NCI-H2196 treated with DMSO at 0.1 percent for 48 hours (cell line): Measurements from ENCODE around the gene CCL8.

ENCODE experiments used
- DNase-seq: peaks from one replicate; lab custom pipeline; 2025; ENCODE audit not compliant: unreplicated experiment; lab: John Stamatoyannopoulos, UW

Gene CCL8

DNA sequence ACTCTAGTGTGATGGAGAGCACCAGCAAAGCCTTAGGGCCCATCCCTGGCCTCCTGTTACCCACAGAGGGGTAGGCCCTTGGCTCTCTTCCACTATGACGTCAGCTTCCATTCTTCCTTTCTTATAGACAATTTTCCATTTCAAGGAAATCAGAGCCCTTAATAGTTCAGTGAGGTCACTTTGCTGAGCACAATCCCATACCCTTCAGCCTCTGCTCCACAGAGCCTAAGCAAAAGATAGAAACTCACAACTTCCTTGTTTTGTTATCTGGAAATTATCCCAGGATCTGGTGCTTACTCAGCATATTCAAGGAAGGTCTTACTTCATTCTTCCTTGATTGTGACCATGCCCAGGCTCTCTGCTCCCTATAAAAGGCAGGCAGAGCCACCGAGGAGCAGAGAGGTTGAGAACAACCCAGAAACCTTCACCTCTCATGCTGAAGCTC, at the start of gene CCL8:
CCL8 (plus strand) TSS at position 397 of the 445 bp plus-strand sequence. CDS start 67 bp downstream, outside the sequence.
- DNase-seq = no peak

DNA sequence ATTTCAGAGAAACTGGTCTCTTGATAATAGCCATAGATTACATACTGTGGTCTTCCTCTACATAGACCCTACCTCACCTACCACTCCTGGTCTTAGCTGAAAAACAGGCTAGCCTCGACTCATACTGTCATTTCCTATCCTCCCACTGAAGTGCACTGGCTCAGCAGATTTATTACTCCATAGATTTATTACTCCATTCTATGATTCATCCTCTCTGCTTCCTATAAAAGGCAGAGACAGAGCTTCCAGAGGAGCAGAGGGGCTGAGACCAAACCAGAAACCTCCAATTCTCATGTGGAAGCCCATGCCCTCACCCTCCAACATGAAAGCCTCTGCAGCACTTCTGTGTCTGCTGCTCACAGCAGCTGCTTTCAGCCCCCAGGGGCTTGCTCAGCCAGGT, 49.3 kb upstream of the CCL8 start, which contains the start of gene CCL7:
CCL7 (plus strand) TSS at position 253 of the 400 bp plus-strand sequence; CDS start at position 323, 70 bp downstream.
- DNase-seq = no peak

DNA sequence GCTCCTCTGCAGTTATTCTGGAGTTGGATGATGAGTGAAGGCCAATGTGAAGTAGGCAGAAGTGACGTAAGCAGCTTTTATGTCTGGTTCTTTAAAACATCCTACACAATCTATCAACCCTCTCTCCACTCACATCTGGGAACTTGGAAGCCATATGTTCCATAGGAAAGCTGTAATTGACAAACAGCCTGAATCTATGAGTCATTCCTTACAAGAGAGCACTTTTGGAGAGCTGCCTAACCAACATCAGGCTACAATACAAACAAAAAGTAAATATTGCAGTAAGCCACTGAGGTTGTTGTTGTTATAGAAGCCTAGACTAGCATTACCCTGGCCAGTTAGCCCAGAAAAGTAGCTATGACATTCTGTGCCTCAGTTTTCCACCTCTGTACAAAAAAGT, 43.4 kb upstream of the CCL8 start:
- DNase-seq = no peak

DNA sequence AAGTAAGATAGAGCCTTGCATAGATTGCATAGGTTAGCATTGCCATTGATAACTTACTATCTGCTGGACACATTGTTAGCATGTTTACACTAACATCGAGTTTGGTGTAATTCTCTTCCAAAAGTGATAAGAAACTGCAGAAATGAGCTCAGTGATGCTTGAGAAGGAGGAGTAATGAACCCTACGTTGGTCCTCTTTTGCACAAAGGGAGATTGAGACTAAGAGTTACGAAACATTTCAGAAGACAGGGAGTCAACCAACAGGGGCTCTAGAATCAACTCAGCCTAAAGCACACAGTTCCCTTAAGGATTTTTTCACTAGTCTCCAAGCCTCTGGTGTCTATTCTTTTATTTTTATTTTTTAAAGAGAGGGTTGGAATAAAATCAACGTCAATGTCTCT, 42.4 kb upstream of the CCL8 start:
- DNase-seq = no peak

DNA sequence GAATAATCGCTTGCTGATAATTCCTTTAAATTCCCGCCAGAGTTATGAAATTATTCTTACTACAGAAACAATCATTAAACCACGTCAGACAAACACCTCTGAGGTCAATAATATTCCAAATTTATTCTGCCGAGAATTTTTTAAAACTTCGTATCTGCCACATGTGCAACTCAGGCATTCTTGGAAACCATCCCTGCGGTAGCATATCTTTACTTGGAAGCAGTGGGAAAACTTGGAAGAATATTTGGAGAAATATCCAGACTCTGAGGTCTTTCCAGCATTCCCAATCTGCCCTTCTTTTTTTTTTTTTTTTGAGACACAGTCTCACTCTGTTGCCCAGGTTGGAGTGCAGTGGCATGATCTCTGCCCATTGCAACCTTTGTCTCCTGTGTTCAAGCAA, 35.7 kb upstream of the CCL8 start:
- DNase-seq = no peak

DNA sequence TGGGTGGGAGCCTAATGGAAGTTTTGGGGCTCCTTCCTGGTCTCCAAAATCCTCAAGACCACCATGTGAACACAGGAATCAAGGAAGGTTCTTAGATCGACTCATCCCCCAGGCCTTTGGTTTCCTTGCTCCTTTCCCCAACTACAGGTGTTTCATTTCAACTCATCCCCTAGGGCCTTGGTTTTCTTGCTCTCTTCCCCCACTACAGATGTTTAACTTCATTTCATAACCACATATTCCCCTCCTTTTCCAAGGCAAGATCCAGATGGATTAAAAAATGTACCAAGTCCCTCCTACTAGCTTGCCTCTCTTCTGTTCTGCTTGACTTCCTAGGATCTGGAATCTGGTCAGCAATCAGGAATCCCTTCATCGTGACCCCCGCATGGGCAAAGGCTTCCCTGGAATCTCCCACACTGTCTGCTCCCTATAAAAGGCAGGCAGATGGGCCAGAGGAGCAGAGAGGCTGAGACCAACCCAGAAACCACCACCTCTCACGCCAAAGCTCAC, 33.9 kb upstream of the CCL8 start, which contains the start of gene CCL11:
CCL11 (plus strand) TSS at position 457 of the 507 bp plus-strand sequence. CDS start 67 bp downstream, outside the sequence.
- no peak for DNase-seq

DNA sequence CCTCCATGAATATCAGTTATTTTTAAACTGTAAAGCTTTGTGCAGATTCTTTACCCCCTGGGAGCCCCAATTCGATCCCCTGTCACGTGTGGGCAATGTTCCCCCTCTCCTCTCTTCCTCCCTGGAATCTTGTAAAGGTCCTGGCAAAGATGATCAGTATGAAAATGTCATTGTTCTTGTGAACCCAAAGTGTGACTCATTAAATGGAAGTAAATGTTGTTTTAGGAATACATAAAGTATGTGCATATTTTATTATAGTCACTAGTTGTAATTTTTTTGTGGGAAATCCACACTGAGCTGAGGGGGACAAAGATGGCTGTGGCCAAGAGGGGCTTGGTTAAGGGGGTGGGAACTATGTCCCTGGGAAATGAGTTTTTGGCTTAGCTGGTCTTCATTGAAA, 31.4 kb upstream of the CCL8 start:
- no peak for DNase-seq

DNA sequence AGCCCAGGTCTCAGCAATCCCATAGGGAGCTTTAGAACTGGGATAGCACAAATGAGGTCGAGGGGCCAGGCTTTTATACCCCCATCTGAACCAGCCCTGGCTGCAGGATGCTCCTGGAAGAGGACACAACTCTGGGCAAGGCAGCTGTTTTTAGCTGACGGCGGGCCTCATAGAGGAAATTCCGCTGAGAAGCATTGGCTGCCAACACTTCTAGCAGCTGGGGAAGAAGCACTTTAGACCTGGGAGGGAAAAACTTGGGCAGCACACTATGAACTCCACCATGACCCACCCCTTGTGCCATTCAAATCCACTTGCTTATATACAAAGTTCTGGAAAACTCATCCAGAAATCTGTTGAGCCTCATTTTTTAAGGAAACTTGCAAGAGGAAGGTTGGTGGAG, 28.6 kb upstream of the CCL8 start:
- DNase-seq = no peak

DNA sequence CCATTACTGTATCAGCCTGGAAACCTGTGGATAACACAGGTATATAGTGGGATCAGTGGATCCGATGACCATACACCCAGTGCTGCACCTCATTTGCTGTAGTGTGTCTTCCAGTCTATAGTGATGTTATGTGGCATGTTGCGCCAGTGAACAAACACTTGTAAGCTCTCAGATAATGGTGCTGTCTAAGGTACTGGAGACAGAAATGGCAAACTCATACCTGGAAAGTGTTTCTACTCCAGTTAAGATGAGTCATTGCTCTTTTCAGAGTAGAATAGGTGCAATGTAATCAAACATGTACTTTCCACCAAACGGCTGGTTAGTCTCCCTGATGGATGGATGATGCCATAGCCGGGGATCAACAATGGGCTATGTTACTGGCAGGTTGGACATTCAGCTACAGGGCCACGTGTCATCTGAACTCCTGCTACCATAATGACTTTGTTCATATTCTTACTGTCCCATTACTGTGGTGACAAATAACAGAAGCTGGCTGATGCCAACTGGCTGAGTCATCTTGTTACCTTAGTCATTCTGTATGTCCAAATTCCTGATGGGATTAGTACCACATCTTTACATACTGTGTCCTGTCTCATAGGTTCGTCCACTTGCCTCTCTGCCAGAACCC, 27.4 kb upstream of the CCL8 start:
- no peak for DNase-seq

DNA sequence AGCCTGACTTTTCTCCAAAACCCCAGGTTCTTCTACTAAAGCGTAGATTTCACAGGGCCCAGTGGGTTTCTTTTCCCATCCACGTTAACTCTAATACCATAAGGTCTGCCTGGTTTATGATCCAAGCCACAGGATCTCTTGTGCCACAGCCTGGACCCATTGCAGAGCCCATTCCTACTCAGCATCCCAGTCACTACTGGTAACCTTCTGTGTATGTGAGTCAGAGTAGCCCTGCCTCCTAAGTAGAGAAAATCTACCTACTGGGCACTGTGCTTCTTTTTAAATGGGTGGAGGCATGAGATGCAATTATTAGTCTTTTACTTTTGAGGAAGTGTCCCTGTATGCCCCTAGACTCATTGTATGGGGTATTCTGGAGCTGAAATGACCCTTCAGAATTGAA, 20.2 kb upstream of the CCL8 start:
- no peak for DNase-seq

DNA sequence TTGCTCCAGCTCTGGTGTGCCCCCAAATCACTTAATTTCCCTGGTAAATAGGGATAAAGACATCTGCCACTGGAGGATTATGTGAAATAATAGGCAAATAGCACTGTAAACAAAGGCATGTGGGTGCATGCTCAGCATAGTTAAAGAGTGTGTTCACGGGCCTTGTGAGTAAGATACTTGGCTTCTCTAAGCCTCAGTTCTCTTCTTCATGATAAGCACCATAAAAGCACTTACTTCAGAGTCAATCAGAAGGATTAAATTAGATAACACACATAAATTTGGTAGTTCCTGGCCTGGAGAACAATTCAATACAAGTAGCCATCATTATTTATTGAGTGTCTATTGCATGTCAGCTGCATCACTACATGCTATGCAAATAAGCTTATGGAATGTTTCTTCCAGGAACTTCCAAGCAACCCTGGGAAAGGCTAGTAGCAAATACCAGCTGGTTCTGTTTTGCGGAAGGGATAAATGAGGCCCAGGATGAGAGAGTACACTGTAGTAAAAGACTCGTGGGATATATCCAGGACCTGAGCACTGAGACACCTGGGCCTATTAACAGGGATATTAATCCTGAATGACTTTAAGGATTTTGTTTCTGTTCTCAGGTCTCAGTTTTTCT, 19.2 kb upstream of the CCL8 start:
- DNase-seq = no peak

DNA sequence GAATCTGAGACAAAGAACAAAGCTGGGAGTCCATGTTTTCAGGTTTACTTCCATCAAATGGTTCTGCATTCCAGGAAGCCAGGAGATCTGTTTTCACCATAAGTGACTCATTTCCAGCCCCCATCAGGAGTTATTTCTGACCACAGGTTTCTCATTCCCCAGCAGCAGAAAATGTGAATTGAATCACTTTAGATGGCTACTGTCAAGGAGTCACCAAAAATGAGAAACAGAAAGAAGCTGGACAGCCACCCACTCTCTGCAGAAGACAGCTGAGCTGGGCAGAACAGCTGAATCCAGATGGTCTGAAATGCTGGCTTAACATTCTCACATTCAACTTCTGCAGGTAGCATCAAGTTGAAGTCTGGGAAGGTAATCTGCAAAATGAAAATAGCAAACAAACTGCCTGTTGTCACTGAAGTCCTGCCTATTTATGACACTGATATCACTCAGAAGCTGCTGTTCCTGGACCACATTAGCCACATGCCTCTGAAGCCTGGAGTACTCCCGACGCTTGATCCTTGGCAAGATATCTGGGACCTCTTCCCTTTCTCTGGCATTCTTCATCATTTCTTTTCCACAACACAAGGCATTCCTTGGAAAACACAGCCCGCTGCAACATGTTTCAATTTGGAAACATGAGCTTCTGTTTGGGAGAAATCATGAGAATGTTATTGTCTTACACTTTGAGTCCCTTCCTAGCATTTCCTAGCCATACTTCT, 18.4 kb upstream of the CCL8 start:
- DNase-seq = no peak

DNA sequence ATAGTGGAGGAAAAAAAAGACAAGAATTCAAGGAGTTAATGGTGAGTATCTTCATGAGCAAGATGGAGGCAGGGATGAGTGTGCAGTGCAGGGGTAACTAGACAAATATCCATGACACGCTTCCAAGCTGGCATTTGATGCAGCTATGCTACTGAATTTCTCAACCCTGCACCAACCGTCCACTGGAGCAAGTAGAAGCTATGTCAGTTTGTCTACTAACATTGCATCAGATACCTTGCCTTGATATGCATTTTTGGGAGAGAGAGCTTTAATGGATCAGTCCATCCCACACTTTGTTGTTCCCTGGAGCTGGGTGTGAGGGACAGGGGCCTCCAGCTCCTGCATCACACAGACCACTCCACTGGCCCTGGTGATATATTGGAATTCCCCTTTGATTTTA, 17.2 kb upstream of the CCL8 start:
- no peak for DNase-seq

DNA sequence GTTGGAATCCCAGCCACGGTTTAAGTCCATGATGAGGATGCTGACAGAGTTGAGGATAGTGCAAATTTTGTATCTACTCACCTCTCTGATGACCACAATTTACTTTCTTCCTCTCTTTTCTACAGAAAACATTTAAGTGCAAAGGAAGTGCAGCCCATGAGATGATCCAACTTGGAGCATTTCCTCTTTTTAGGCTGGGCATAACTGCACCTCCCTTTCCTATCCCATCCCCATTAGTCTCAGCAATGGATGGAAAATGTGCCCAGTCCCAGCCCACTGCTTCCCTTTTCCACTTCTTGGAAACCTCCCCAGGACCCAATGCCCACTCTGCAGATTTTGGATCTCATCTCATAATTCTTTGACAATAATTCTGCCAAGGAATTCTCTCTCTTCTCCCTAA, 16.6 kb upstream of the CCL8 start:
- no peak for DNase-seq

DNA sequence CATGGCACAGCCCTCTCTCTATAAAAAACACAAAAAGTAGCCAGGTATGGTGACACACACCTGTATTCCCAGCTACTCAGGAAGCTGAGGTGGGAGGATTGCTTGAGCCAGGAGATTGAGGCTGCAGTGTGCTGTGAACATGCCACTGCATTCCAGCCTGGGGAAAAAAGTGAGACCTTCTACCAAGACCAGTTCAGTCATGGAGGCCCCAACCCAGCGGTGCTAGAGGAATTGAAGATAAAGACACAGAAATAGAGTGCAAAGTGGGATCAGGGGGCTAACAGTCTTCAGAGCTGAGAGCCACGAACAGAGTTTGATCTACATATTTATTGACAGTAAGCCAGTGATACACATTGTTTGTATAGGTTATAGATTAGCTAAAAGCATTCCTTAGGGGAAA, 15.6 kb upstream of the CCL8 start:
- no peak for DNase-seq

DNA sequence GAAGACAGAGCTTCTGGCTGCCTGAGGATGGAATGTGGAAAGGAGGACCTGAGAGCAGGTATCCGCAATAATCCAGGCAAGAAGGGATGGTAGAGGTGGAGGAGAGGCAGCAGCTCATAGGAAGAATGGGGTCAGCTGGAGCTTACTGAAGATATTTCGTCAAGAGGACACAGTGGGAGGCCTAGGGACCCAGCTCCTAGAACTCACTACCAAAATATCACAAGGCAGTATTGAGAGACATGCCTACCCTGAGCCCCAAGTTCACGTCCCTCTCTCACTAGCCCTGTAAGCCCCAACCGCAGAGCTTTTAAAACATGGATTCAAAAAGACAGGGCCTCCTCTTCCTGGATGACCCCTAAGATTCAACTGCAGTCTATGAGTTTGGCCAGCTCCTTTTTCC, 14.2 kb upstream of the CCL8 start:
- DNase-seq = no peak

DNA sequence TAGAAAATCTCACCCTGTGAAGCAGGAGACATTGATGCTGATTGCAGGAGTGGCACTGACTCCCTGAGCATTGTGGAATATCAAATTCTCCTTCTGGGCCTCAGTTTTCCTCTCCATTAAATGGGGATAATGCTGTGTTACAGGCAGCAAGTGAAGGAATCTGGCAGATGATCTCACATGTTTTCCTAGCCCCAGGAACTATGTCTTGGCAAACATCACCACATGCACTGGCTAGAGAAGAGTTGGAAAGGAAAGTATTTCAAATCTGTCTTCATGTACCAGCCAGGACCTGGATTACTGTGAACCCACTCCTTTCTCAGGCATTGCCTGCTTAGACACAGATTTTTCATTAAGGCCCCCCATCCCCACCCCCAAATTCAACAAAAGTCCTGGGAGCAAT, 13.6 kb upstream of the CCL8 start:
- DNase-seq = no peak

DNA sequence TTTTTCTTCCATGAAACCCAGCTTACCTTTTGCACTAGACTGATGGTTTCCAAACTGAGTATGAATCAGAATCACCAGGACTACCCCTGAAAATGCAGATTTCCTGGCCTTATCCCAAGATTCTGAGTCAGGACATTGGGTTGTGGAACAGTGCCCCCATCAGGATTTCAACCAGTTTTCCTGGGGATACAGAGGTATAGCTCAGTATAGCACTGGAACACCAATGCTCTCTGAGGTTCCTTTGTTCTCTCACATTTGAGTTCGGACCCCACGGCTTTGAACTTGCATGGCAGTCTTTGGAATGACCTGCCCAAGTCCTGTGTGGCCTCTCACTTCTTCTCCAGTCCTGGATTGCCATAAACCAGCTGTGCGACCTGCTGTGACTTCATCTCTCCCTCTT, 12.8 kb upstream of the CCL8 start:
- DNase-seq = no peak

DNA sequence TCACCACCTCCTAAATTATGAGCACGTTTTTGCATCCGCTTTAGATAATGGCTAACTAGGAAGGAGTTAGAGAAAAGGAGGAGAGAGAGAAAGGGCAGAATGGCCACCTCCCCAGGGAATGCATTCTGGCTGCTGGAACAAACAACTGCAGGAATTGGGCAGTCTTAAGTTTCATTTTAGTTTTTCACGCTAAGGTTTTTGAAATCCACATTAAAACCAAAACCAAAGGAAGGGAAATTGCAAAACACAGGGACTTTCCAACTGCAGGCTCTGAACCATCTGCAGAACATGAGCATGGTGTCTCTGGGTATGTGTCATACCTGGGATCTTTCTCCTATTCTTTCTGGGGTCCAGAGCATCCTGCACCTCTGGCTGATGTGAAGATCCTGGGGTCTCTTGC, 12.1 kb upstream of the CCL8 start:
- no peak for DNase-seq

DNA sequence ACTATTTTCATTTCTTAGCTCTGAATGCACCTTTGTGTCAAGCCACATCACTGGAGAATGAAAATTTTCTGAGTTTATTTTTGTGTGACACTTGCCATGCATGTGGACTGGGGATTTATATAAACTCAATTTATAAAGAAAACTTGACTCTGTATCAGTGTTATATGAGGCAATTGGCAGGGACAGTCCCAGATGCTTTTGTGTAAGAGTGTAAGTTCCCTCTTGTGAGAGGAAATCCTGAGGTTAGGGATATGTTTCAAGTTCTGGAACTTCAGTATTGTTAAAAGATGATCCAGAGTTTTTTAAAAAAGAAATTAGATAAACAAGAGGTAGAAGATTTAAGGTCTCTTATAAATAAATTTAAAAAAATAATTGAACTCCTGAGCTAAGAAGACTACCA, 10.9 kb upstream of the CCL8 start:
- no peak for DNase-seq

DNA sequence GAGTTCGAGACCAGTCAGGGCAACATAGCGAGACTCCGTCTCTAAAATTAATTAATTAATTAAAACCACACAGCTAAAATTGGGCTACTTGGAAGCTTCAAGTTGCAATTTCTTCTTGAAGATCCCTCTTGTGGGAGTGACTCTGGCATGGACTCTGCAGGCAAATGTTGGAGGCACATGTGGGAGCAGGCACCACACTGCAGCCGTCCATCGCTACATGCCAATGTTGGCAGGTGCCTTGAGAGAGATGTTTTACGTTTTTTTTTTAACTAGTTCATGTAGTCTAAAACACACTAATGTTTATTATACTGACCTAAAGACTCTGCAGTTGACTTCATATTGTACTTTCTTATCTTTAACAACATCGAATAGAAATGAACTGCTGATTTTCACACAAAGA, 7.9 kb upstream of the CCL8 start:
- no peak for DNase-seq

DNA sequence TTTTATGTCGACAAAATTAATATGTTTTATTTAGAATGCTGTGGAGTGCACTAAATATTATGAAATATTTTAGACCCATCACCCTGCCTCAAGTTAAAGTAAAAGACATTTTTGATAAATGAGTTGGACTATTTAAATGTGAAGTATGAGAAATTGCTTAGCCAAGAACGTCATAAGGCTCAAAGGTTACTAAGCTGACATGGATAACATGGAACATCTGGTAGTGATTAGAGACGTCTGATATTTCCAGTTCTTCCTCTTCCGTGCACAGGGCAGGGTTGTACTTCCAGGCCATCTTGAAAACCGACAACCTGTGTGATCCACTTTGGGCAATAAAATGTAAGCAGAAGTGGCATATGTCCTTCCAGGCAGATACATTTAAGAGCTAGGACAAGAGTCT, 7.2 kb upstream of the CCL8 start:
- DNase-seq = no peak
